GM18858 (cell line): ENCODE results near the gene MAP7.
A peak's percentile ranks its signal among the peaks of the same experiment; 100 is the strongest.

ENCODE experiments used
- ATAC-seq: cut with Tn5 transposase; IDR thresholded peaks from one replicate; pipeline ENCODE4 v1.9.1; 2021; ENCODE audit not compliant: unreplicated experiment

Gene MAP7

GRCh38 chr6:136427378-136427717 lies 122.9 kb downstream of the MAP7 start:
- ATAC-seq, result no peak

GRCh38 chr6:136426627-136427377 lies 123.4 kb downstream of the MAP7 start:
- ATAC-seq, result no peak

GRCh38 chr6:136425793-136426192 lies 124.4 kb downstream of the MAP7 start:
- ATAC-seq, result no peak

GRCh38 chr6:136424901-136425300 lies 125.3 kb downstream of the MAP7 start:
- ATAC-seq, result no peak

GRCh38 chr6:136424450-136424849 lies 125.8 kb downstream of the MAP7 start:
- no peak for ATAC-seq

GRCh38 chr6:136421537-136422158 lies 128.6 kb downstream of the MAP7 start:
- no peak for ATAC-seq

GRCh38 chr6:136420853-136421252 lies 129.4 kb downstream of the MAP7 start:
- no peak for ATAC-seq

- ATAC-seq, result no peak
Observed at GRCh38 chr6:136415351-136416007, 134.7 kb downstream of the MAP7 start.

- ATAC-seq, result no peak
Observed at GRCh38 chr6:136412410-136412809, 137.8 kb downstream of the MAP7 start.

GRCh38 chr6:136411453-136412354 lies 138.5 kb downstream of the MAP7 start:
- ATAC-seq, result no peak

- no peak for ATAC-seq
Observed at GRCh38 chr6:136411025-136411325, 139.2 kb downstream of the MAP7 start.

- ATAC-seq, result peak; percentile 80
Observed at GRCh38 chr6:136410201-136411024, 139.8 kb downstream of the MAP7 start.

GRCh38 chr6:136409597-136409996 lies 140.6 kb downstream of the MAP7 start:
- no peak for ATAC-seq

- no peak for ATAC-seq
Observed at GRCh38 chr6:136408204-136408603, 142.0 kb downstream of the MAP7 start.

GRCh38 chr6:136405420-136406029 lies 144.7 kb downstream of the MAP7 start:
- ATAC-seq, result no peak

- ATAC-seq, result no peak
Observed at GRCh38 chr6:136404627-136405419, 145.4 kb downstream of the MAP7 start.

GRCh38 chr6:136404007-136404406 lies 146.2 kb downstream of the MAP7 start:
- ATAC-seq, result no peak

GRCh38 chr6:136403110-136403980 lies 146.9 kb downstream of the MAP7 start:
- ATAC-seq, result no peak
